Ovary (tissue), 3 donors: ENCODE results near the gene DPYSL3.

Experiments
- EP300 ChIP-seq: sonication (generic); formaldehyde crosslinking; IDR thresholded peaks from one replicate; pipeline ENCODE4 v1.6.1; 2017; ENCODE audit warnings: antibody characterized with exemption
- POLR2A ChIP-seq: fragments of 450-650 bp; IDR thresholded peaks from one replicate; pipeline ENCODE4 v1.6.1; 2017; ENCODE audit warnings: antibody characterized with exemption, mild to moderate bottlenecking, moderate library complexity
- TF ChIP-seq, protein P1 (sequence below), 3 donors: fragments of 450-650 bp in 2 of 3; fragments of 200-600 bp in 1 of 3; IDR thresholded peaks; one replicate each; pipeline versions ENCODE4 v1.5.1 to v1.8.0; 2016 to 2022; ENCODE audit warnings: antibody characterized with exemption in 3 of 3, mild to moderate bottlenecking in 1 of 3
- donor health status: DM: no; HTN: no; CAD: no.

DNA sequence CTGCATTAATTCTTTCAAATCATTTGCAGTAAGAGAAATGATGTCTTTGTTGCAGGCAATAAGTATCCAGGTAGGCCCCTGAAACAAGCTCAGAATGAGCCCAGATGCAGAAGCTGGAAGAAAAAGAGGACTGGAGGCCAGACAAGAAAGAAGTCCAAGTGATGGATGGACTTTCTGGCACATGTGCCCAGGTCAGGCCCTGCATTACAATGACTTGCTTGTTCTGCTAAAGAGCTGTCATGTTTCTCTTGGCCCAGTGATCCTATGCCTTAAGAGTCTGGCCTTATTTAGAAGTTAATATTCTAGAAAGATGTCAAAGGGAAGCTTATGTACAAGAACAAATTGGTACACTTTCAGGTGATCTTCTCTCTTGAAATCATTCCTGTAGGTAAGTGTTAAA, 64.8 kb downstream of the DPYSL3 start:
- TF ChIP-seq POLR2A: no peak
- TF ChIP-seq, protein P1, sequence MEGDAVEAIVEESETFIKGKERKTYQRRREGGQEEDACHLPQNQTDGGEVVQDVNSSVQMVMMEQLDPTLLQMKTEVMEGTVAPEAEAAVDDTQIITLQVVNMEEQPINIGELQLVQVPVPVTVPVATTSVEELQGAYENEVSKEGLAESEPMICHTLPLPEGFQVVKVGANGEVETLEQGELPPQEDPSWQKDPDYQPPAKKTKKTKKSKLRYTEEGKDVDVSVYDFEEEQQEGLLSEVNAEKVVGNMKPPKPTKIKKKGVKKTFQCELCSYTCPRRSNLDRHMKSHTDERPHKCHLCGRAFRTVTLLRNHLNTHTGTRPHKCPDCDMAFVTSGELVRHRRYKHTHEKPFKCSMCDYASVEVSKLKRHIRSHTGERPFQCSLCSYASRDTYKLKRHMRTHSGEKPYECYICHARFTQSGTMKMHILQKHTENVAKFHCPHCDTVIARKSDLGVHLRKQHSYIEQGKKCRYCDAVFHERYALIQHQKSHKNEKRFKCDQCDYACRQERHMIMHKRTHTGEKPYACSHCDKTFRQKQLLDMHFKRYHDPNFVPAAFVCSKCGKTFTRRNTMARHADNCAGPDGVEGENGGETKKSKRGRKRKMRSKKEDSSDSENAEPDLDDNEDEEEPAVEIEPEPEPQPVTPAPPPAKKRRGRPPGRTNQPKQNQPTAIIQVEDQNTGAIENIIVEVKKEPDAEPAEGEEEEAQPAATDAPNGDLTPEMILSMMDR (IDR thresholded peaks at IDR 0.05): no peak
- no peak for TF ChIP-seq EP300
